Lung microvascular endothelial cell (primary cell): ENCODE results near the gene PRPH2. TPM values are rescaled to one million over a fixed set of nuclear protein-coding genes. Genes with fewer than 3 reads are reported as not detected.

Experiments used
- DNase-seq, 2 donors: peaks; one replicate each; pipeline versions ENCODE4 v3.0.0 to v3.0.0-alpha.2; 2010; ENCODE audit warnings: low read depth in 2 of 2
- total RNA-seq: library from RNA; depleted of rRNA; stranded (reverse); fragments of >200 nt; gene quantifications from 2 replicates; pipeline ENCODE4 v1.2.1, GENCODE V29; 2014

Gene PRPH2, protein sequence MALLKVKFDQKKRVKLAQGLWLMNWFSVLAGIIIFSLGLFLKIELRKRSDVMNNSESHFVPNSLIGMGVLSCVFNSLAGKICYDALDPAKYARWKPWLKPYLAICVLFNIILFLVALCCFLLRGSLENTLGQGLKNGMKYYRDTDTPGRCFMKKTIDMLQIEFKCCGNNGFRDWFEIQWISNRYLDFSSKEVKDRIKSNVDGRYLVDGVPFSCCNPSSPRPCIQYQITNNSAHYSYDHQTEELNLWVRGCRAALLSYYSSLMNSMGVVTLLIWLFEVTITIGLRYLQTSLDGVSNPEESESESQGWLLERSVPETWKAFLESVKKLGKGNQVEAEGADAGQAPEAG
- 0.44 and 0.60 TPM in 2 replicates for total RNA-seq

DNA sequence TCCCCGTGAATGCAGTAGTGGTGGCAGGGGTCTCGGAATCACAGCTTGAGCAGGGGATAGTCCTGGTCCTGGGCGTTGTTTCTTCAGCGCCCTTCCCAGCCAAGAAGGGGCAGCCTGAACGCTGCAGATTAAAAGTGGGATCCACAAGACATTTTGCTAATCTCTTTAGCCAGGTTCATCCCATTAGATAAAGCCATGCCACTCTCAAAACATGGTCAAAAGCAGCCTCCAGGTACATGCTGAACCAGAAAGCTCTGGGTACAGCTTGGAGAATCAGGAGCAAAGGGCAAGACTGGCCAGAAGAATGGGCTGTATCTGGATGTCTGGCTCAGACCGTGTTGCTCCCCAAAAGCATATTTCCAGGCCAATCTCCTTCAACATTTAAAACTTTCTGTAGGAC, at the start of gene PRPH2:
TSS of gene PRPH2 (minus strand) at position 101 of the 400 bp plus-strand sequence. CDS start 263 bp downstream, outside the sequence.
- DNase-seq: no peak

DNA sequence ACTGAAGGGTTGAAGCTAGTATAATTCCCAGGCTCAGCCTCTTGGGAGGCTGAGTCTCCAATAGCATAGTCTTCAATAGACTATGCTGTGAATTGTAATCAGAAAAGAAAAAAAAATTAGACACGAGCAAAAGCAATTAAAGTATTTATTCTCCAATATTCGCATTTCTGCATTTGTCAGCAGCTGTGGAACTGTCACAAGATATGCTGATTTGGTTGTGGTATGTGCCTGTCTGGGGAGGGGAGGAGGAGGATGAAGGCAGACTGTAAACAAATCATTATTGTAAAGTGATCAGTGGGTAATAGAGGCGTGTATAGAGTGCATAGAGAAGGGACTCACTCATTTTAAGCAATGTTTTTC, 49.3 kb upstream of the PRPH2 start:
- DNase-seq: no peak

DNA sequence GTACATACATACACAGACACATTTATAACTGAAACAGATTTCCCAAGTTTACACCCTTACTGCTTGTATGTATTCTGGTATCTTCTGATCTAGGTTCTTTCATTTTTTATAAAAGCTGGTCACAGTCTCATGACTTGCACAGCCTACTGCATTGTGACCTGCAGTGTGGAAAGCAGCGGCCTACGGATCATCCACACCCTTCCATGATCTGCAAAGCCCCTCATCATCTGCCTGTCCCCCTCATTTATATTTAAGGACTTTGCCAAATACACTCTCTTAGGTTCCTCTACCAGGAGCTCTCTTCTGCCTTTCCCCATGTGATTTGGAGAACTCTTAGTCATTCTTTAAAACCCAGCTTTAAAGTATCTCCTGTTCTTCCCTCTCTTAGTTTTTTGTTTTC, 47.4 kb upstream of the PRPH2 start:
- no peak for DNase-seq

DNA sequence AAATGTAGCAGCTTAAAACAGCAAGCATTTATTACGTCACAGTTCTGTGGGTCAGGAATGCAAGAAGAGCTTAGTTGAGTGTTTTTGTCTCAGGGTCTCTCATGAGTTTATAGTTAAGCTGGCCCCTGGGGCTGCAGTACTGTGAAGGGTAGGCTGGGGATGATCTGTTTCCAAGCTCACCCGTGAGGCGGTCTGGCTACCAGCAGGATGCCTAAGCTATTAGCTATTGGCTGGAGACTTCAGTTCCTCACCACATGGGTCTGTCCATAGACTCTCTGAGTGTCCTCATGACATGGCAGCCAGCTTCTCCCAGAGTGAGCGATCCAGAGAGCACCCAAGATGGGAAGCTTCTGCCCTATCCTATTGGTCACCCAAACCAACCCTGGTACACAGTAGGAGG, 46.7 kb upstream of the PRPH2 start:
- DNase-seq: no peak

DNA sequence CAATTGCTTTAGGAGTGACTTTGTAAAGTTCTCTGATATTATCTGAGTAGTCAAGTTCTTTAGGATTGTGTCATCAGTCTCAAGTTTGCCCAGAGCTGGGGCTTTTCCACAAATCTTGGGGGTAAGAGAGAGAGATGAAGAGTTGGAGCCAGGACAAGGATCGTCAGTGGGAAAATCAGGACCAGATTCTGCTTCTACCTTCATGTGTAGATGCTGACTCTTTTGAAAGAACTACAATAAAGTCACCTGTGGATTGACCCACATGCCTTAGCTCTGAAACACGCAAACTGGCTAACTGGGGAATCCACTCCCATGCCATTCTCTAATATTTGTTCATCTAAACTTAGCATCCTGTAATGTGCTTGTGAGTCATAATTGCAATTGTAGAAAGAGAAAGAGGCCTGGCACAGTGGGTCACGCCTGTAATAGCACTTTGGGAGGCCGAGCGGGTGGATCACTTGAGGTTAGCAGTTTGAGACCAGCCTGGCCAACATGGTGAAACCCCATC, 43.8 kb upstream of the PRPH2 start:
- DNase-seq: peak in 1 of 2 donors; percentile 67

DNA sequence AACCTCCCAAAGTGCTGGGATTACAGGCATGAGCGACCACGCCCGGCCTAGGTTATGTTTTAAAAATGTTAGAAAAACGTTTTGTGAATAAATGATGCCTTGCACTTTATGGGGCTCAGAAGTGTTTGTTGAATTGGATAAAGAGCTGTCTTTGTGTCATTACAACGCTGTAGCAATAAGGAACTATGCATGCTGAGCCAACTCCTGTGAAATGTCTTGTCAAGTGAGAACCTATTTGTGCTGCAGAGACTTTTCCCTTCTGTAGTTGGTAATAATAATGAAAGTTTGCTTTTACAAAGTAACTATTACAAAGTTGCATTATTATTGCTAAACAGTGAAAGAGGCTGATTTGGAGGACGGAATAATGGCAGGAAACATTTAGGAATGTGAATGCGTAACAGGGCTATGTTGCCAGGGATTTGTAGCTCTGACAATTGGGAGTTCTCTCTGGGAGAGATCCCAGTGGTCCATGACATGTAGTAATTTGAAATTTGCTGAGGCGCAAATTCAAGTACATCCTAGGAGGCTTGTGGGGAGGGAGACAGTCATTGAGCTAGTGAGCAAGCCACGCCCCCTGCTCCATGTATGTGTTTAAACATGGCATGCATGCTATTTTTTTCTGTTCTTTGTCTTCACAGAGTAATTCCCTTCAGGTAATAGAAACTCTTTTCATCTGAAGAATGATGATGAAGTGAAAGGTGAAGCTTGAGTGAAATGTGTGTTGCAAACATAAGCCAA, 42.7 kb upstream of the PRPH2 start:
- peak in 1 of 2 donors; percentile 51 for DNase-seq

DNA sequence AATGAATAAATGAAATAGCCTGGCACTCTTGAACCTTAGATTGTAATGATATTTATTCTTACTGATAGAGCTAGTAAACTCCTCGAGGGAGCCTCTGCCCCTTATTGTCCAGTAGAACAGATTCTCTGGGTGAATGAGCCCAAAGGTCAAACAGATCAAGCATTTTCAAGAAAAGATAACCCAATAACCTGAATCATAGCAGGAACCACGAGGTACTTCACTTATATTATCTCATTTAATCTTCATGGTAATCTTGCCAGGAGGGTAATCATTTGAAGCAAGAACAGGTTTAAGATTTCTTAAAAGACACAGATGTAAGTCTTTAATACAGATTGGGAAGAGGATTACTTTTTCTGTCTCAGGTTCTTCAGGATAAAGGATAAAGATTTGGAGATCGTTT, 40.6 kb upstream of the PRPH2 start:
- DNase-seq: no peak

DNA sequence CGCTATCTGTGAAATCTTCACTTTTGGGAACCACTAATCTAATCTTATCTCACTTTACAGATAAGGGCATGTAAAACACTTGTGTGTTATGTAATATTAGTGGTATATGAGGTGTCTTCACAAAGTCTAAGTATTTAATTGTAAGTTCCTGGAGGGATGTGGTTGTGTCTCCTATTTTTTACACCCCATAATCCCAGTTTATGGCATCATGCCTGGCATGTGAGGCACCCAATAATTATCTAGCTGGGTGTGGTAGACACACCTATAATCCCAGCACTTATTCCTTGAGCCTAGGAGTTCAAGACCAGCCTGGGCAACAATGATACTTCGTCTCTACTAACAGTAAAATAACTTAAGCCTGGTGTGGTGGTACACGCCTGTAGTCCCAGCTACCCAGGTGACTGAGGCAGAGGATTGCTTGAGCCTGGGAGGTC, 40.0 kb upstream of the PRPH2 start:
- DNase-seq: no peak

DNA sequence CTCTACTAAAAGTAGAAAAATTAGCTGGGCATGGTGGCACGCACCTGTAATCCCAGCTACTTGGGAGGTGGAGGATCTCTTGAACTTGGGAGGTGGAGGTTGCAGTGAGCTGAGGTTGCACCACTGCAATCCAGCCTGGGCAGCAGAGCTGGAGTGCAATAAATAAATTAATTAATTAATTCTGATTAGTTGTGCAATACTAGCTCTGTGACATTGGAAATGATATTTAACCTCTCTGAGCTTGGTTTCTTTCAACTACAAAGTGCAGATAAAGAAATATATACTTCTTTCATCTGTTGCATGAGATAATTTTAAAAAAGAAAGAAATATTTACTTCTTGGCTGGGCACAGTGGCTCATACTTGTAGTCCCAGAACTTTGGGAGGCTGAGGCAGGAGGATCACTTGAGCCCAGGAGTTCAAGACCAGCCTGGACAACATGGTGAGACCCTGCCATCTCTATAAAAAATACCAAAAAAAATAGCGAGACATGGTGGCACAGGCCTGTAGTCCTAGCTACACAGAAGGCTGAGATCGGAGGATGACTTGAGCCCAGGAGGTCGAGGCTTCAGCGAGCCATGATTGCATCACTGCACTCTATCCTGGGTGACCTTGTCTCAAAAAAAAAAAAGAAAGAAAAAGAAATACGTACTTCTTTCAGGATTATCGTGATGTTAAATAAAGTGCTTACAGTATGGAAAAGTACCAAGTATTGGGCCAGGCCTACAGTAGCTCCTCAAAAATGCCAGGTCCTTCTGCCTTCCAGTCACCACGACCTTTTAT, 39.1 kb upstream of the PRPH2 start:
- DNase-seq: no peak

DNA sequence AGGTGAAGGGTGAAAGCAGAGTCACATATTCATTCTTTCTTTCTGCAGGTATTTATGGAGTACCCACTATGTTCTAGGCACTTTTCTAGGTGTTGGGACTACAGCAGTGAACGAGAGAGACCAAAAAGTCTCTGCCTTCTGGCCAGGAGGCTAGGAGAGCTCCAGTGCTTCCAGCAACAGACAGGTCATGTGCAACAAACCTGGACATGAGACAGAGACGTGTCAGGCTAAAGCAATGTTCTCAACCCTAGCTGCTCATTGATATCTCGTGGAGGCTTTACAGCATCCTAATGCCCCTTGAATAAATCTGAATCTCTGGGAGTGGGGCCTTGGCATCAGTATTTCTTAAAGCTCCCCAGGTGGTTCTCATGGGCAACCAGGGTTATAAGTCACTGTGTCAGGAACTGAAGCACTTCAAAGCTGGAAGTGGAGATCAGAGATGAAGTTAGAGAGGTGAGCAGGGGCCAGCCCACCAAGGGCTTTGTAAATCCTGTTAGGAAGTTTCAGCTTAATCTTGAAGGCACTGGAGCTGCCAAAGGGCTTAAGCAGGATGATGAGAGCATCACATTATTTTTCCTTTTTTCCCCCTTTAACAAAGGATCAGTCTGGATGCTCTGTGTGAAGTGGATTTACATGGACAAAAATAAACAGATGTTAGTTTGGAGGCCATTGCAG, 36.5 kb upstream of the PRPH2 start:
- DNase-seq: no peak

DNA sequence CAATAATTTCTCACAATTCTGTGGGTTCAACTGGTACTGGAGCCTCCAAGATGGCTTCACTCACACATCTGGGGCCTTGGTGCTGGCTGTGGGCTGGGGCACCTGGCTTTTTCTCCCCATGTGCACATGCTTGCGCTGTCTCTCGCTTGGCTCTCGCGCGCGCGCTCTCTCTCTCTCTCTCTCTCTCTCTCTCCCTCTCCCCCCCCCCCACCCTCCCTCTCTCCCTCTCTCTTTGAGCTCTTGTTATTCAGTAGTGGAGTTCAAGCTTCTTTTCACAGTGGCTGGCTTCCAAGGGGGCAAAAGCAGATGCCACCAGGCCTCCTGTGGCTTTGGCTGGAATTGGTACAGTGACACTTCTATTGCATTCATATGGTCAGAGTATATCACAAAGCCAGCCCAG, 34.3 kb upstream of the PRPH2 start:
- DNase-seq: no peak

DNA sequence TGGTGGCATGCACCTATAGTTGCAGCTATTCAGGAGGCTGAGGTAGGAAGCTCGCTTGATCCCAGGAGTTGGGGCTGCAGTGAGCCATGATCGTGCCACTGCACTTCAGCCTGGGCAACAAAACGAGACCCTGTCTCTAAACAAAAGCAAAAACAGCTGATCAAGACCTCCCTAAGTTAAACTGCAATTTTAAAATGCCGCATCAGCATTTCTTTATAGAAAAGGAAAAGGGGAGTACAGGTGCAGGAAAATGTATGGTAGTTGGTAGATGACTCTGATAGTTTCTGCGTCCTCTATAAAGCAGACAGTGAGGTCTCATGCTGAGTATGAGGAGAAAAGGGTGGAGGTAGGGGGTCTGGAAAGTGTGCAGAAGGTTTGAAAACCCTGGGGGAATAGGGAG, 32.4 kb upstream of the PRPH2 start:
- DNase-seq: no peak

DNA sequence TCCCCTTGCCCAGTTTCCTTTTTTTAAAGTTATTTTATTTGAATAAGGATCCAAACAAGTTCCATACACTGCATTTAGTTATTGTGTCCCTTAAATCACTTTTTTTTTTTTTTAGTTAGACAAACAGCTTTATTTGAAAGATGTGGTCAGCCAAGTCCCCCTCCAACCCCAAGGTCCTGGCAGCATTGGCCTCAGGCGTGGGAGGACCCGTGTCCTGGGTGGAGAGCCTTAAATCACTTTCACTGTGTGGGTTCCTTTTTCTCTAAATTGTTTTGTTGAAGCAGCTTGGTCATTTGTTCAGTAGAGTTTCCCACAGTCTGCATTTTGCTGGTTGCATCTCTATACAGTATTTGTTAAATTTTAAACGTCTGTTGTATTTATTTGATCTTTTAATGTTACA, 28.7 kb upstream of the PRPH2 start:
- no peak for DNase-seq

DNA sequence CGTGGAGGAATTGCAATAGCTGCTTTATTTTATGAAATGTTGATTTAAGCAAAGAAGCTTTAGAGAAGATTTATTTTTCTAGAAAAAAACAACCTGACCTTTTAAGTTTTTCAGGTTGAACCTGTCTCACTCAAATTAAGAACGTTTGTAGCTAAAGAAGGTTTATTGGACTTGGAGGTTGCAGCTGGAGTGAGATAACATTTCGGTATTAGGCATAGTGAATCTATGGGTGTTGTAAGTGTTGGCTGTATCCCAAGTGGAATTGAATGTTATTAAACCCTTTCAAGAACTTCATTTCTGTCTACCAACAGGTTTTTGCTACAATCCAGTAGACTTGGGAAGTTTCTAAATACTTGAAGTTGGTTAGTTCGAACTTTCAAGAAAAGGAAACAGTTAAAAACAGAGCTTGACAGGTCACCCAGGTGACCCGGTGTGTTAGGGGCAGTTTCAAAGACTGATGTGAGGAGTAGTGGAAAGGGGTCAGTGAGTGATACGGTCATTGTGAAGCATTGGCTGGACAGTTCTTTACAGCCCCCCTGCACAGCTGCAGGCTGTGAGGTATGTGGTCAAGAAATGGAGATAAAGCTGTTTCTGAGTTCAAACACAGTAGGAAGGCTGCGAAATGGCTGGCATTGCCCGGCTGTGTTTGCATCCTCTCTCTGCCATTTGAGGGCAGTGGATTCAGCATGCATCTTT, 26.0 kb upstream of the PRPH2 start:
- DNase-seq: no peak

DNA sequence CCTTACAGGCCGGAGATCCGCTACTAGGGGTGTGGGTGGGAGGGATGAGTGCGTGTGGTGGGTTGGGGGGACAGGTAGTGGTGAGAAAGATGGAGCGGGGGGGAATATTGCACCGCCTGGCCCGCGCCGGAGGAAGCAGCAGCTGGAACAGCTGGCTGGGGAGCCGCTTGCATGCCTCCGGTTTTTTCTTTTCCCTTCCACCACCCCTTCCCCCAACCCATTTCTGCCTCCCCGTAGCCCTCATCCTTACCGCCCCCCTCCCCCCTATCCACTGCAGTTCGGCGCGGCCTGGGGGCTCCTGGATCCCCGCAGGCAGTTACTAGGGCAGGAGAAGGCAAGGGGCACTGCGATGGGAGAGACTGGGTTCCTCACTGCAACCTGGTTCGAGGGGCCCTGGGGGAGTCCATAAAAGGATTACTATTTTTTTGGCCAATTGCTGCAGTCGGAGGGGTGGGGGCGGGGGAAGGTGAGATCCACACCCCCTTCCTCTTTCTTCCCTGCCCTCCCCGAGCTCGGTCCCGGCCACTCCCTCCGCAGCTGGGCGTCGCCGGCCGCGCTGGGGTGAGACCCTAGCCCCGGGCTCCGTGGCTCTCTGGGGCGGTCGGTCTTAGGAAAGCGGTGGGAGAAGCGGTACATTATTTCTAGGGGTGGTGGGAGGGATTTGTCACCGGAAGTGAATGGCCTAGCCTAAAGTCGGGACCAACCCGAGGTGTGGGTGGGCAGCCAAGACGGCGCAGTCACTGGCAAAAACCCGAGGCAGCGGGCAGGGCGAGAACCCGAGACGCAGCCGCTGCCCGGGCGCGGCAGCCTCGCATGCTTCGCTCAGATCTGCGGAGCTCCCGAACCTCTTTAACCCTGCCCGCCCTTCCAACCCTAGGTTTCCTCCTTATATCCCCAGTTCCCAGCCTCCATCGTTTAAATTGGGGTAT, 24.3 kb upstream of the PRPH2 start:
- DNase-seq: peak; percentile 84 to 90

DNA sequence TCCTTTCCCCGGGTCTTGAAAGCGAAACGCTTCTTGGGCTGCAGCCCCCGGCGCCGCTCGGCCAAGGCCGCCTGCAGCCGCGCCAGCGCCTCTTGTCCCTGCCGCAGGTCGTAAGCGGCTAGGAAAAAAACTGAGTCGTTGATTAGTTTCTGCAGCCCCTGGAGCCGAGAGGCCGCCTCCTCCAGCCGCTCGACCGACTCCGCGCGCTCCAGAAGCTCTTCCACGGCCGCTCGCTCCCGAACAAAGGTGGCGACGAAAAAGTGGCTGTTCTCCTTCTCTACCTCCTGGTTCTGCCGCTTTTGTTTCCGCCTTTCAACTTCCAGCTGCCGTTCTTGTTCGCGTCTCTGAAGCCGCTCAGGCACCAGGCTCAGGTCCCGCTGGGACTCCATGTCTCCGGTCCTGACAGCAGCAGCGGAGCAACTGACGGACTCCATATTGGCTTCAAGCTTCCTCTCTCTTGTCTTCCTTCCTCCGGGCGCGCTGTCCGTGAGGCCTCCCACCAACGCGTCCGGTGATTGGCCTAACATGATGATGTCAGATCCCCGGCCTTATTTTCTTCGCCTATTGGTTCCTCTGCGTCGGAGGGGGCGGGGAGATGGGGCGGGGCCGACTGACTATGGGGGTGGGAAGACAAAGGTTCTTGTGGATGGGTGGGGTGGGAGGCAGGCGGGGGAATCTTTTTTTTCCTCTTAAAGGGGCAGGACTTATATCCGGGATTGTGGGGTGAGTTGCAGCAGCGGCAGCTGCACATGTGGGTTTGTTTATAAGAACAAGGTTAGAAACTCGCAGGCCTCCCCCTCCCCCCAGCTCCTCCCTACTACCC, 23.5 kb upstream of the PRPH2 start, which contains the start of gene TBCC:
TSS of gene TBCC (minus strand) at position 464 of the 823 bp plus-strand sequence. CDS start at position 434, 30 bp downstream.
- peak; percentile 99 for DNase-seq

DNA sequence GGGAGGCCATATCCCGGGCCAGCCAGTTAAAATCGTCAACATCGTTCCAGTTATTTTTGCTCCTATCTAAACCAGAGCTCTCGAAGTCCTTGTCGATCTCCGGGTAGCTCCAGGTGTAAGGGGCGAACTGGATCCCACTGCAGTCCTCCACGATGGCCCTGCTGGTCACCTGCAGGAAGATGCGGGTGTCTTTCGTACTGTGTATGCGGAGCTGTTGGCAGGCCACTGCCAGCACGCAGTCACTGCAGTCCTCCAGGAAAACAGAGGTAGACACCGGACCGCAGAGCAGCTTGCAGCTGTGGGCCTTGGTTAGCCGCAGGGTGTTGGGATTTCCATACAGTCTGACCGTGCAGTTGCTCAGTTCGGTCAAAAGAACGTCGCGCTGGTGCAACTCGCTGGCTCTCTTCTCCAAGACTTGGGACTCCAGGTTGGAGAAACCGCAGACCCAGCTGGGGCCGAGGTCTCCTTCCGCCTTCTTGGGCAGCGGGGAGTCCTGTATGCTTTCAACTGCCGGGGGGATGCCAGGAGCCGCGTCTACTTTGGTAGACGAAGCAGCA, 22.8 kb upstream of the PRPH2 start:
- DNase-seq: peak; percentile 37 to 41

DNA sequence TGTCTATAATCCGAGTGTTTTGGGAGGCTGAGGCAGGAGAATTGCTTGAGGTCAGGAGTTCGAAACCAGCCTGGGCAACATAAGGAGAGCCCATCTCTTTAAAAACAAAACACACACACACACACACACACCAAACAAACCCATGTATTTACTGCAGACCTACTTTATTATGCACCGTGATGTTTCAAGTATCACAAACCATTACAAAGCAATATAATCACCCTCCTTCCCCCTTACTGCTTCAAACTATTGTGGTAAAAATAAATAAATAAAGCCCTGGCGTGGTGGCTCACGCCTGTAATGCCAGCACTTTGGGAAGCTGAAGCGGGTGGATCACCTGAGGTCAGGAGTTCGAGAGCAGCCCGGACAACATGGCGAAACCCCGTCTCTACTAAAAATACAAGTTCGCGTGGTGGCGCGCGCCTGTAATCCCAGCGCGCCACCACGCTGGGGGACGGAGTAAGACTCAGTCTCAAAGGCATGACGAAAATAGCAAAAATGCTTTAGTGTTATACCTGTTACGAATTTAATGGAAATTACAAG, 22.0 kb upstream of the PRPH2 start:
- DNase-seq: no peak
